ENCODE results near the gene ISLR2.

- TF ChIP-seq SUZ12 (IDR thresholded peaks at IDR 0.05; ENCODE audit: extremely low read depth, insufficient read depth, insufficient read length) (no peak), YY1 (IDR thresholded peaks at IDR 0.05; ENCODE audit: insufficient read depth, insufficient read length) (no peak)
These were observed 37.5 kb downstream of the ISLR2 start for GRCh38 chr15:74167891-74168331.
